ENCODE results near the gene AGK.

The AGK gene

GRCh38 chr7:141525973-141526514 lies 25.2 kb upstream of the AGK start:
- peaks cover 0 to 6% (median 0%) of the 10 kb centered on the region in 5 donors for H3K27me3 ChIP-seq (ENCODE audit: control insufficient read depth in 5 of 5, insufficient read depth in 4 of 5, low read length in 5 of 5)
- H3K9ac ChIP-seq (ENCODE audit: low read length in 5 of 5) = no peak overlapping the region
- H3K4me1 ChIP-seq (ENCODE audit: control insufficient read depth in 5 of 5, insufficient read depth in 5 of 5, low read length in 5 of 5) = no peaks in the 10 kb centered on the region
- H3K36me3 ChIP-seq (ENCODE audit: control insufficient read depth in 5 of 5, insufficient read depth in 5 of 5, low read length in 5 of 5) = no peaks in the 10 kb centered on the region
- H3K27ac ChIP-seq (ENCODE audit: low read depth, low read length) = no peak overlapping the region
- no peak overlapping the region for H3K4me3 ChIP-seq (ENCODE audit: low read depth in 1 of 5, low read length in 5 of 5)
- H3K9me3 ChIP-seq (ENCODE audit: control insufficient read depth in 5 of 5, low read length in 5 of 5) = no peaks in the 10 kb centered on the region

GRCh38 chr7:141527076-141527475 lies 24.1 kb upstream of the AGK start:
- no peak overlapping the region for H3K27ac ChIP-seq (ENCODE audit: low read depth, low read length)
- H3K27me3 ChIP-seq (ENCODE audit: control insufficient read depth in 5 of 5, insufficient read depth in 4 of 5, low read length in 5 of 5) = peaks cover 0 to 6% (median 0%) of the 10 kb centered on the region in 5 donors
- no peaks in the 10 kb centered on the region for H3K4me1 ChIP-seq (ENCODE audit: control insufficient read depth in 5 of 5, insufficient read depth in 5 of 5, low read length in 5 of 5)
- H3K36me3 ChIP-seq (ENCODE audit: control insufficient read depth in 5 of 5, insufficient read depth in 5 of 5, low read length in 5 of 5) = no peaks in the 10 kb centered on the region
- no peak overlapping the region for H3K4me3 ChIP-seq (ENCODE audit: low read depth in 1 of 5, low read length in 5 of 5)
- H3K9me3 ChIP-seq (ENCODE audit: control insufficient read depth in 5 of 5, low read length in 5 of 5) = no peaks in the 10 kb centered on the region
- no peak overlapping the region for H3K9ac ChIP-seq (ENCODE audit: low read length in 5 of 5)

GRCh38 chr7:141528399-141528798 lies 22.8 kb upstream of the AGK start:
- peaks cover 0 to 4% (median 2%) of the 10 kb centered on the region in 5 donors for H3K4me1 ChIP-seq (ENCODE audit: control insufficient read depth in 5 of 5, insufficient read depth in 5 of 5, low read length in 5 of 5)
- no peaks in the 10 kb centered on the region for H3K36me3 ChIP-seq (ENCODE audit: control insufficient read depth in 5 of 5, insufficient read depth in 5 of 5, low read length in 5 of 5)
- H3K27ac ChIP-seq (ENCODE audit: low read depth, low read length) = no peak overlapping the region
- peaks cover 0 to 6% (median 0%) of the 10 kb centered on the region in 5 donors for H3K27me3 ChIP-seq (ENCODE audit: control insufficient read depth in 5 of 5, insufficient read depth in 4 of 5, low read length in 5 of 5)
- H3K9me3 ChIP-seq (ENCODE audit: control insufficient read depth in 5 of 5, low read length in 5 of 5) = no peaks in the 10 kb centered on the region
- H3K9ac ChIP-seq (ENCODE audit: low read length in 5 of 5) = no peak overlapping the region
- H3K4me3 ChIP-seq (ENCODE audit: low read depth in 1 of 5, low read length in 5 of 5) = no peak overlapping the region

- peaks cover 0 to 6% (median under 1%) of the 10 kb centered on the region in 5 donors for H3K27me3 ChIP-seq (ENCODE audit: control insufficient read depth in 5 of 5, insufficient read depth in 4 of 5, low read length in 5 of 5)
- no peak overlapping the region for H3K27ac ChIP-seq (ENCODE audit: low read depth, low read length)
- H3K9me3 ChIP-seq (ENCODE audit: control insufficient read depth in 5 of 5, low read length in 5 of 5) = no peaks in the 10 kb centered on the region
- H3K4me1 ChIP-seq (ENCODE audit: control insufficient read depth in 5 of 5, insufficient read depth in 5 of 5, low read length in 5 of 5) = peaks cover 0 to 7% (median 2%) of the 10 kb centered on the region in 5 donors
- H3K36me3 ChIP-seq (ENCODE audit: control insufficient read depth in 5 of 5, insufficient read depth in 5 of 5, low read length in 5 of 5) = no peaks in the 10 kb centered on the region
- no peak overlapping the region for H3K4me3 ChIP-seq (ENCODE audit: low read depth in 1 of 5, low read length in 5 of 5)
- peak overlapping the region in 1 of 5 donors; percentile 39 for H3K9ac ChIP-seq (ENCODE audit: low read length in 5 of 5)
Observed at GRCh38 chr7:141533149-141533949, 17.9 kb upstream of the AGK start.

- H3K27ac ChIP-seq (ENCODE audit: low read depth, low read length) = no peak overlapping the region
- H3K9ac ChIP-seq (ENCODE audit: low read length in 5 of 5) = no peak overlapping the region
Observed at GRCh38 chr7:141534757-141535737, 16.2 kb upstream of the AGK start.

GRCh38 chr7:141537906-141538305 lies 13.3 kb upstream of the AGK start:
- Histone ChIP-seq H3K4me1 (ENCODE audit: control insufficient read depth in 5 of 5, insufficient read depth in 5 of 5, low read length in 5 of 5) (peaks cover 0 to 7% (median 2%) of the 10 kb centered on the region in 5 donors), H3K9ac (ENCODE audit: low read length in 5 of 5) (no peak overlapping the region), H3K36me3 (ENCODE audit: control insufficient read depth in 5 of 5, insufficient read depth in 5 of 5, low read length in 5 of 5) (no peaks in the 10 kb centered on the region), H3K9me3 (ENCODE audit: control insufficient read depth in 5 of 5, low read length in 5 of 5) (no peaks in the 10 kb centered on the region), H3K27ac (ENCODE audit: low read depth, low read length) (no peak overlapping the region), H3K27me3 (ENCODE audit: control insufficient read depth in 5 of 5, insufficient read depth in 4 of 5, low read length in 5 of 5) (peaks cover 0 to 9% (median 0%) of the 10 kb centered on the region in 5 donors), H3K4me3 (ENCODE audit: low read depth in 1 of 5, low read length in 5 of 5) (no peak overlapping the region)

More at GRCh38 chr7:141534757-141535737, 16.2 kb upstream of the AGK start:
- Histone ChIP-seq H3K4me1 (ENCODE audit: control insufficient read depth in 5 of 5, insufficient read depth in 5 of 5, low read length in 5 of 5) (peaks cover 0 to 7% (median 2%) of the 10 kb centered on the region in 5 donors), H3K4me3 (ENCODE audit: low read depth in 1 of 5, low read length in 5 of 5) (no peak overlapping the region), H3K27me3 (ENCODE audit: control insufficient read depth in 5 of 5, insufficient read depth in 4 of 5, low read length in 5 of 5) (peaks cover 0 to 6% (median 0%) of the 10 kb centered on the region in 5 donors), H3K9me3 (ENCODE audit: control insufficient read depth in 5 of 5, low read length in 5 of 5) (no peaks in the 10 kb centered on the region), H3K36me3 (ENCODE audit: control insufficient read depth in 5 of 5, insufficient read depth in 5 of 5, low read length in 5 of 5) (no peaks in the 10 kb centered on the region)

GRCh38 chr7:141541375-141541774 lies 9.8 kb upstream of the AGK start:
- Histone ChIP-seq H3K36me3 (ENCODE audit: control insufficient read depth in 5 of 5, insufficient read depth in 5 of 5, low read length in 5 of 5) (no peaks in the 10 kb centered on the region), H3K4me3 (ENCODE audit: low read depth in 1 of 5, low read length in 5 of 5) (no peak overlapping the region), H3K4me1 (ENCODE audit: control insufficient read depth in 5 of 5, insufficient read depth in 5 of 5, low read length in 5 of 5) (no peaks in the 10 kb centered on the region), H3K27ac (ENCODE audit: low read depth, low read length) (no peak overlapping the region), H3K9me3 (ENCODE audit: control insufficient read depth in 5 of 5, low read length in 5 of 5) (no peaks in the 10 kb centered on the region), H3K27me3 (ENCODE audit: control insufficient read depth in 5 of 5, insufficient read depth in 4 of 5, low read length in 5 of 5) (peaks cover 0 to 3% (median 0%) of the 10 kb centered on the region in 5 donors), H3K9ac (ENCODE audit: low read length in 5 of 5) (no peak overlapping the region)

GRCh38 chr7:141544831-141545230 lies 6.4 kb upstream of the AGK start:
- H3K9me3 ChIP-seq (ENCODE audit: control insufficient read depth in 5 of 5, low read length in 5 of 5) = no peaks in the 10 kb centered on the region
- no peaks in the 10 kb centered on the region for H3K36me3 ChIP-seq (ENCODE audit: control insufficient read depth in 5 of 5, insufficient read depth in 5 of 5, low read length in 5 of 5)
- no peaks in the 10 kb centered on the region for H3K4me1 ChIP-seq (ENCODE audit: control insufficient read depth in 5 of 5, insufficient read depth in 5 of 5, low read length in 5 of 5)
- H3K27me3 ChIP-seq (ENCODE audit: control insufficient read depth in 5 of 5, insufficient read depth in 4 of 5, low read length in 5 of 5) = peaks cover 0 to 3% (median 0%) of the 10 kb centered on the region in 5 donors
- H3K27ac ChIP-seq (ENCODE audit: low read depth, low read length) = no peak overlapping the region
- H3K9ac ChIP-seq (ENCODE audit: low read length in 5 of 5) = no peak overlapping the region
- no peak overlapping the region for H3K4me3 ChIP-seq (ENCODE audit: low read depth in 1 of 5, low read length in 5 of 5)

- no peaks in the 10 kb centered on the region for H3K27me3 ChIP-seq (ENCODE audit: control insufficient read depth in 5 of 5, insufficient read depth in 4 of 5, low read length in 5 of 5)
- H3K9me3 ChIP-seq (ENCODE audit: control insufficient read depth in 5 of 5, low read length in 5 of 5) = no peaks in the 10 kb centered on the region
- no peak overlapping the region for H3K4me3 ChIP-seq (ENCODE audit: low read depth in 1 of 5, low read length in 5 of 5)
- H3K9ac ChIP-seq (ENCODE audit: low read length in 5 of 5) = no peak overlapping the region
- H3K4me1 ChIP-seq (ENCODE audit: control insufficient read depth in 5 of 5, insufficient read depth in 5 of 5, low read length in 5 of 5) = peaks cover 5 to 18% (median 17%) of the 10 kb centered on the region in 5 donors
- no peak overlapping the region for H3K27ac ChIP-seq (ENCODE audit: low read depth, low read length)
- H3K36me3 ChIP-seq (ENCODE audit: control insufficient read depth in 5 of 5, insufficient read depth in 5 of 5, low read length in 5 of 5) = no peaks in the 10 kb centered on the region
Observed at GRCh38 chr7:141549582-141549981, 1.6 kb upstream of the AGK start.

All from subcutaneous abdominal adipose tissue (tissue), 5 donors.